Measurements from ENCODE around the gene INTS7.
"Not testable (repeated sequence)": the region's sequence is repeated elsewhere in the genome, so short reads cannot be mapped to it uniquely, and the experiment has no call there.

The INTS7 gene

GRCh38 chr1:211973541-211973940 lies 61.8 kb downstream of the INTS7 start:
- DNase-seq = no peak

GRCh38 chr1:211968200-211968834 lies 67.0 kb downstream of the INTS7 start:
- DNase-seq = no peak

GRCh38 chr1:211967704-211968103 lies 67.7 kb downstream of the INTS7 start:
- no peak for DNase-seq

DNA sequence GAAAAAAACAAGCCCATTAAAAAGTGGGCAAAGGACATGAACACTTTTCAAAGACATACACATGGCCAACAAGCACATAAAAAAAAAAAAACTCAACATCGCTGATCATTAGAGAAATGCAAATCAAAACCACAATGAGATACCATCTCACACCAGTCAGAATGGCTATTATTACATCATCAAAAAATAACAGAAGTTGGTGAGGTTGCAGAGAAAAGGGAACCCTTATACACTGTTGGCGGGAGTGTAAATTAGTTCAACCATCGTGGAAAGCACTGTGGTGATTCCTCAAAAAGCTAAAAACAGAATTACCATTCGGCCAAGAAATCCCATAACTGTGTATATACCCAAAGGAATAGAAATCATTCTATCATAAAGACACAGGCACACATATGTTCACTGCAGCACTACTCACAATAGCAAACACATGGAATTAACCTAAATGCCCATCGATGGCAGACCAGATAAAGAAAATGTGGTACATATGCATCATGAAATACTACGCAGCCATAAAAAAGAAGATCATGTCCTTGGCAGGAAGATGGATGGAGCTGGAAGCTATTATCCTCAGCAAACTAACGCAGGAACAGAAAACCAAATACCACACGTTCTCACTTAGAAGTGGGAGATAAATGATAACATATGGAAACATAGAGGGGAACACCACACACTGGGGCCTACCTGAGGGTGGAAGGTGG lies 70.1 kb downstream of the INTS7 start:
- DNase-seq = no peak

- DNase-seq = no peak
Measured at GRCh38 chr1:211959680-211960079, 75.7 kb downstream of the INTS7 start.

DNA sequence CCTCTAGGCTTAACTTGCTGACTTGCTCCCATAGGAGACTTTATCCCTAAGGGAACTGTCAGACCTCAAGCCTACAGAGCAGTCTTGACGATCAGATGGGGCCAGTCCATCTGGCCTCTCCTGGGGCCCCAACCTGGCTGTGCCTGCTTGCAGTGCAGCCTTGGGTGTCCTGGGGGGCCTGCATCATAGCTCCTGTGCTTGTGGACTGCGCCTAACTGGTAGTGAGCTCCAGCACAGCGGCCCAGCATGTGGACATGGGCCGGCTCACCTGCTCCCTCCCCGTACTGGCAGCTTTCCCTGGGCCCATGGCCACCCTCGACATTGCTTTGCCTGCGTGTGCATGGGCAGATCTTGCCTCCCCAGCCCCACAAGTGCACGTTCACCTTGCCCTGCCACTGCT lies 76.1 kb downstream of the INTS7 start:
- DNase-seq = no peak

DNA sequence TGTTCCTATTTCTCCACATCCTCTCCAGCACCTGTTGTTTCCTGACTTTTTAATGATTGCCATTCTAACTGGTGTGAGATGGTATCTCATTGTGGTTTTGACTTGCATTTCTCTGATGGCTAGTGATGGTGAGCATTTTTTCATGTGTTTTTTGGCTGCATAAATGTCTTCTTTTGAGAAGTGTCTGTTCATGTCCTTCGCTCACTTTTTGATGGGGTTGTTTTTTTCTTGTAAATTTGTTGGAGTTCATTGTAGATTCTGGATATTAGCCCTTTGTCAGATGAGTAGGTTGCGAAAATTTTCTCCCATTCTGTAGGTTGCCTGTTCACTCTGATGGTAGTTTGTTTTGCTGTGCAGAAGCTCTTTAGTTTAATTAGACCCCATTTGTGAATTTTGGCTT lies 81.3 kb downstream of the INTS7 start:
- DNase-seq = not testable (repeated sequence)

DNA sequence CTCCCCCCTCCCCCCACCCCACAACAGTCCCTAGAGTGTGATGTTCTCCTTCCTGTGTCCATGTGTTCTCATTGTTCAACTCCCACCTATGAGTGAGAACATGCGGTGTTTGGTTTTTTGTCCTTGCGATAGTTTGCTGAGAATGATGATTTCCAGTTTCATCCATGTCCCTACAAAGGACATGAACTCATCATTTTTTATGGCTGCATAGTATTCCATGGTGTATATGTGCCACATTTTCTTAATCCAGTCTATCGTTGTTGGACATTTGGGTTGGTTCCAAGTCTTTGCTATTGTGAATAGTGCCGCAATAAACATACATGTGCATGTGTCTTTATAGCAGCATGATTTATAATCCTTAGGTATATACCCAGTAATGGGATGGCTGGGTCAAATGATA lies 81.8 kb downstream of the INTS7 start:
- not testable (repeated sequence) for DNase-seq

GRCh38 chr1:211952299-211952698 lies 83.1 kb downstream of the INTS7 start:
- DNase-seq = no peak

DNA sequence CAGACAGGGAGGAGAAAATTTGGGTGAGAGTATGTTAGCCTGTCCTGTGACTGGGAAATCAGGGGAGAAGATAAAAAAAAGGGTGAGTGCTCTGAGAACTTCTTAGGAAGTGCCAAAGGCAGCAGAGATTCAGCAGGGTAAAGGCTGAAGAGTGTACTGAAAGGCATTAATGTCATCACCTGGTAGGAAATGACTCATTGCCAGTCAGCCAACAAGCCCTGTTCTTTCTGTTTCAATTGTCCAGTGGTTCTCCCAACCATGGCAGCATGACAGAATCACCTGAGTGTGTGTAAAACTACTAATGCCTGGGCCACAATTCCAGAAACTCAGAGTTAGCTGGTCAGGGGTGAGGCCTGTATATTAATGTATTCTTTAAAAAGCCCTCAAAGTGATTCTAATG lies 83.5 kb downstream of the INTS7 start:
- DNase-seq = no peak

GRCh38 chr1:211948377-211948776 lies 87.0 kb downstream of the INTS7 start:
- no peak for DNase-seq

DNA sequence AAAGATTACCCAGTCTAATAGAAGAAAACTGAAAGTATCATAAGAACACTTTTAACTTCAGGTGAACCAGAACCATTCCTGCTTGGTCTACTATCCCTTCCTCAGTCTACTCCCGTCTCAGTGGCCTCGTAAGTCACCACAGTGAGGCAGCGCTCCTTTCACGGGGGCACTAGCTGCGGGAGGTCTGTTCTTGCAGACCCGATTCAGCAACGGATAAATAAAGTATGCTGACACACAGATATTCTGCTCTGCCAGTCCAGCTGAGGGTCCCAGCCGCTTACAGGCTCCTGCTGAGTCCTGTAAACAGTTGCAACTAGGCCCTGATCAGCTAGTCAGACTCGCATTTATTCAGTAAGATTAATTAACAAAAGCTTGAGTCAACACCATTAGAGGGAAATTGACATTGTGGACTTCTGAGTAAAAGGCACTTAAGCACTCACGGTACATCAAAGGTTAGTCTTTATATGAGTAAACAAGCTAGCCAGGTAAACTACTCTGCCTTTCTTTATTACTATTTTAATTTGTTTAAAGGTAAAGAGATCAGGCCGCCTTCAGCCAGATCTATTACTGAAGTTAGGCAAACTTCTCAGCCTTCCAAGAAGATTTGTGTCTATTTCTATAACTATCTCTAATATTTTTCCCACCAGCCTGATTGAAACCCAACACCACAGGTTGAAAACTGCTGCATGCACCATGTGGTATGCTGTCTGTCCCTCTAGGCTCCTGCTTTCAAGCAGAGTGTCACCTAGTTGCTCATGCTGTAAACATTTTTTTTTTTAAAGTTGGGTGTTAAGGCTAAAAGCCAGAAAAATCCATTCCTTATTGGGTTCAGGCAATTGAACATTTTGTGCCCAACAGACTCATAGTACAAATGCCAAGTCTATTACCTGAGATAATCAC lies 87.7 kb downstream of the INTS7 start:
- DNase-seq = no peak

- no peak for DNase-seq
Measured at GRCh38 chr1:211944733-211945500, 90.4 kb downstream of the INTS7 start.

GRCh38 chr1:211942583-211942982 lies 92.8 kb downstream of the INTS7 start:
- no peak for DNase-seq

DNA sequence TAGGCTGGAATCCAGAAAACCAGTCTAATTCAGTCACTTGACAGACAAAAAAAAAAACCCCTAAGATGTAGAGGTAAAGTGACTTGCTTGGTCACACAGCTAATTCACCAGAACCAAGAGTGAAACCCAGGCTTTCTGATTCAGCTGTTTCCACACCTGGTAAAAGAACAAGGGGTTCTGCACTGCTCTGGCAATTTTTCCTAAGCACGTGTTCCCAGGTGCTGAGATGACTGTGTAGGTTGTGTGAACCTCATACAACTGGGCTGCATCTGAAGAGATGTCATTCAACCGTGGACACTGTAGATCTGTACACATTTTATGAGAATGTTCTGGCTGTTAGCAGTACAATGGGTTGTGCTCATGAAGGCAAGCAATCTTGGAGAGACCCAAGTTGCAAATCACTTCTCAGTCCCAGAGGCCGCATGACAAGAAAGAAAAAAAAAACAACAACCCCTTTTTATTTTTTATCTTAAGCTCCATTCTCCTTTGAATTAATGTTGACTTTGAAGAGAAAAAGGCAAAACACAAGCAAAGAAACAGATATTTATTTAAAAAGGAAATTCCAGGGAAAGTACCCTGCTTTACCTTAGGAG lies 95.4 kb downstream of the INTS7 start:
- DNase-seq = peak in 1 of 2 donors; percentile 6

- DNase-seq = peak in 1 of 2 donors; percentile 37
Measured at GRCh38 chr1:211938561-211938997, 96.8 kb downstream of the INTS7 start.

DNA sequence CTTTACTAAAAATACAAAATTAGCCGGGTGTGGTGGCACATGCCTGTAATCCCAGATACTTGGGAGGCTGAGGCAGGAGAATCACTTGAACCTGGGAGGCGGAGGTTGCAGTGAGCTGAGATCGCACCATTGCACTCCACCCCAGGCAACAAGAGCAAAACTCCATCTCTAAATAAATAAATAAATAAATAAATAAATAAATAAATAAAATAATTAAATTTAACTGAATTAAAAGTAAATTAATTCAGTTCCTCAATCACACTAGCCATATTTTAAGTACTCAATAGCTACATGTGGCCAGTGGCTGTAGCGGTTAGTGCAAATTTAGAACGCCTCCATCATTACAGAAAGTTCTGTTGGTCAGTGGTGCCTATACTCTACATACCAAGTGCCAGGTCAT lies 97.9 kb downstream of the INTS7 start:
- not testable (repeated sequence) for DNase-seq

DNA sequence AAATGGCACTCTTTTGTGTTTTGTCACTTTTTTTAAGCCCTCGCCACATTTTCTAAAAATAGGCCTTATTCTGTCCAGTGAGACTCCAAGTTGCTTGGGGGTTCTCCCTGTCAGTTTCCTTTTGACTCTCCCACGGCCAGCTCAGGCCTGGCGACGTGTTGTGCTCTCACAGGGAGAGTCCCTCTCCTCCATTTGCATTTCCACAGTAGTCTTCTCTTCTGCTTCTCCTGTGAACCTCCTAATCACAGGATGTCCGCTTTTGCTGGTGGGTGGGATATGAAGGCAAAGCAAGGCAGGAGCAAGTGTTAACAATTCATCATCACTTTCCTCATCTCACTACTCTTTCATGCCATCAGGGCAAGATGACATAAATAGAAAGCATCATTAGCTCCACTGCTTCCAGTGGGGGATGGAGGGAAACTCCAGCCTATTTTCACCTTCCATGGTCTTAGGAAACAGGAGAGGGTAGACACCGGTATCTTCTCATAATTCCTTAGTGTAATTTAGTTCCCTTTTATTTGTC lies 99.8 kb downstream of the INTS7 start:
- DNase-seq = peak in 1 of 2 donors; percentile 17

- DNase-seq = no peak
Measured at GRCh38 chr1:211933946-211934714, 101.2 kb downstream of the INTS7 start.

DNA sequence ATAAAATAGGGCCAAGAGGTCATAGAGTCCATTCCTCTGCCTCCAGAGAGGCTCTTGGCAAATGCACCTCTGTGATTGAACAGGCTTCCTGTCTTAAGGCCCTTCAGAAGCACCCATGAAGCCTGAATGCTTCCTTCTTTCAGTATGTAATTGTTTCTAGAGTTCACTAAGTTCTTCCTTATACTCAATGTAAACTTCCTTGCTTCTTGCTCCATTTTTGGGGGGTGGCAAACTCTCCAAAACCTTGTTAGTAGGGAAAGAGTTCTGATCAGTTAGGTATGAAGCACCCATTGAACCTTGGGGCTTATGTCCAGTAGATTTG lies 102.5 kb downstream of the INTS7 start:
- no peak for DNase-seq

GRCh38 chr1:211932231-211932932 lies 103.0 kb downstream of the INTS7 start:
- no peak for DNase-seq
